ENCODE measurements around the gene OGFR. TPM values are rescaled to one million over a fixed set of nuclear protein-coding genes. Genes with fewer than 3 reads are reported as not detected.
A peak's percentile ranks its signal among the peaks of the same experiment; 100 is the strongest.

Gene OGFR
- total and polyA plus RNA-seq, 2 donors (not counting 3 experiments of a cell fraction or from before 2014, with no cell fraction given) = 30.8 to 44.0 TPM

GRCh38 chr20:62806383-62807050 lies 1.9 kb downstream of the OGFR start:
- H3K4me2 ChIP-seq (ENCODE audit: insufficient read depth, low read length) = peak overlapping the region; percentile 16
- no peak overlapping the region for H2AFZ ChIP-seq (ENCODE audit: low read depth, low read length)
- peaks cover 11% of the 10 kb centered on the region for H3K4me1 ChIP-seq (ENCODE audit: control insufficient read depth, extremely low read depth, insufficient read depth, low read length)
- no peak overlapping the region for H3K9ac ChIP-seq (replicated peaks; ENCODE audit: extremely low read depth, insufficient read depth, low read length)
- peaks cover 23% of the 10 kb centered on the region for H3K79me2 ChIP-seq (ENCODE audit: control insufficient read depth, insufficient read depth, low read length)
- ChIA-PET POLR2A (no interaction called here), CTCF (interaction anchor here (2.2 kb wide), 1 partner anchor 9 kb away, joined by 7 read pairs; no protein-coding TSS in a partner anchor)
- intact Hi-C loops (cut with micrococcal nuclease) = loop anchor here (5.0 to 10.0 kb wide), 2 partner anchors 304 to 422 kb away; partner anchors contain the start of gene RPS21
- H3K4me3 ChIP-seq (replicated peaks in 1 of 3; ENCODE audit: insufficient read depth in 1 of 3, low read depth in 1 of 3, low read length in 3 of 3) = no peak overlapping the region
- FAIRE-seq (no peak), DNase-seq (ENCODE audit: low read depth, low spot score) (no peak)
- H3K9me3 ChIP-seq (replicated peaks; ENCODE audit: control insufficient read depth, insufficient read depth, low read length) = no peaks in the 10 kb centered on the region
- H3K27ac ChIP-seq (ENCODE audit: insufficient read depth, low read depth, low read length) = no peak overlapping the region
- H4K20me1 ChIP-seq (replicated peaks; ENCODE audit: control insufficient read depth, extremely low read depth, insufficient read depth, low read length) = no peaks in the 10 kb centered on the region
- no peak for TF ChIP-seq POLR2A (IDR thresholded peaks at IDR 0.05; ENCODE audit: low read depth, low read length)
- TF ChIP-seq CTCF (IDR thresholded peaks at IDR 0.05; ENCODE audit: extremely low read depth in 1 of 2, insufficient read depth in 1 of 2, low read depth in 1 of 2, low read length in 2 of 2) = no peak
- TF ChIP-seq JUN (IDR thresholded peaks at IDR 0.05; ENCODE audit: borderline replicate concordance, insufficient read depth, insufficient read length, low read depth) = no peak
- no peak for TF ChIP-seq MYC (IDR thresholded peaks at IDR 0.05; ENCODE audit: low read depth, low read length)
- TF ChIP-seq FOS (IDR thresholded peaks at IDR 0.05; ENCODE audit: borderline replicate concordance, insufficient read depth, low read length) = no peak
- TF ChIP-seq EZH2 (IDR thresholded peaks at IDR 0.05; ENCODE audit: borderline replicate concordance, low read depth, low read length, severe bottlenecking) = no peak
- no peak for TF ChIP-seq POLR2AphosphoS5 (IDR thresholded peaks at IDR 0.05; ENCODE audit: insufficient read depth, low read depth, low read length)
- TF ChIP-seq GATA2 (IDR thresholded peaks at IDR 0.05; ENCODE audit: insufficient read depth, insufficient read length, low read depth, low read length) = no peak
- no peak for TF ChIP-seq MAX (IDR thresholded peaks at IDR 0.05; ENCODE audit: insufficient read depth, insufficient read length)
- dilution Hi-C loops (cut with MboI; ENCODE audit: extremely low pct_ligation_motif_present, low sequenced_read_pairs) = no loop called here
- H3K27me3 ChIP-seq (ENCODE audit: control insufficient read depth in 2 of 2, insufficient read depth in 2 of 2, low read length in 2 of 2) = no peaks in the 10 kb centered on the region
- no peaks in the 10 kb centered on the region for H3K9me1 ChIP-seq (replicated peaks; ENCODE audit: control insufficient read depth, extremely low read depth, insufficient read depth, low read length)
- BruUV-seq (replicated peaks) = no TSS peak
- peaks cover 9 to 24% of the 10 kb centered on the region in 2 experiments for H3K36me3 ChIP-seq (ENCODE audit: control insufficient read depth in 2 of 2, extremely low read depth in 1 of 2, insufficient read depth in 2 of 2, low read length in 2 of 2)
